Dermis microvascular lymphatic vessel endothelial cell (primary cell): ENCODE measurements around the gene CEP63. TPM values are rescaled to one million over a fixed set of nuclear protein-coding genes. Genes with fewer than 3 reads are reported as not detected.

Source experiments
- DNase-seq, 2 donors: peaks; one replicate each; pipeline versions ENCODE4 v3.0.0 to v3.0.0-alpha.2; 2010; ENCODE audit warnings: low read depth in 2 of 2
- total RNA-seq: library from RNA; depleted of rRNA; stranded (reverse); fragments of >200 nt; gene quantifications from 2 replicates; pipeline ENCODE4 v1.2.1, GENCODE V29; 2014

The CEP63 gene
- 9.2 and 12.2 TPM in 2 replicates for total RNA-seq

GRCh38 chr3:134485718-134486576 lies at the start of gene CEP63, which contains the start of gene ANAPC13:
TSS of gene CEP63 (plus strand) at chr3:134486057. CDS start at chr3:134495321, 9,264 bp downstream.
TSS of gene ANAPC13 (minus strand) at chr3:134485985. CDS start at chr3:134482904, 3,081 bp downstream.
- peak; percentile 99 for DNase-seq

- DNase-seq, result no peak
Measured at GRCh38 chr3:134437211-134437752, 48.6 kb upstream of the CEP63 start.

GRCh38 chr3:134441321-134441720 lies 44.5 kb upstream of the CEP63 start:
- DNase-seq, result no peak

- no peak for DNase-seq
Measured at GRCh38 chr3:134441821-134442220, 44.0 kb upstream of the CEP63 start.

GRCh38 chr3:134445095-134445494 lies 40.8 kb upstream of the CEP63 start:
- DNase-seq, result no peak

- peak; percentile 36 to 90 for DNase-seq
Measured at GRCh38 chr3:134445636-134446035, 40.2 kb upstream of the CEP63 start.

GRCh38 chr3:134446800-134447199 lies 39.1 kb upstream of the CEP63 start:
- DNase-seq, result peak in 1 of 2 donors; percentile 37

- peak in 1 of 2 donors; percentile 47 for DNase-seq
Measured at GRCh38 chr3:134447351-134447750, 38.5 kb upstream of the CEP63 start.

GRCh38 chr3:134448664-134449063 lies 37.2 kb upstream of the CEP63 start:
- no peak for DNase-seq

GRCh38 chr3:134449277-134449676 lies 36.6 kb upstream of the CEP63 start:
- DNase-seq, result peak; percentile 45 to 65

GRCh38 chr3:134449951-134450350 lies 35.9 kb upstream of the CEP63 start:
- DNase-seq, result peak in 1 of 2 donors; percentile 28

GRCh38 chr3:134453631-134454030 lies 32.2 kb upstream of the CEP63 start:
- peak in 1 of 2 donors; percentile 36 for DNase-seq

- DNase-seq, result no peak
Measured at GRCh38 chr3:134457376-134458074, 28.3 kb upstream of the CEP63 start.

- no peak for DNase-seq
Measured at GRCh38 chr3:134458406-134458945, 27.4 kb upstream of the CEP63 start.

- no peak for DNase-seq
Measured at GRCh38 chr3:134459562-134459961, 26.3 kb upstream of the CEP63 start.

GRCh38 chr3:134460965-134461364 lies 24.9 kb upstream of the CEP63 start:
- no peak for DNase-seq

GRCh38 chr3:134462331-134462941 lies 23.4 kb upstream of the CEP63 start:
- DNase-seq, result no peak

- DNase-seq, result no peak
Measured at GRCh38 chr3:134463676-134464063, 22.2 kb upstream of the CEP63 start.

- no peak for DNase-seq
Measured at GRCh38 chr3:134464064-134464688, 21.7 kb upstream of the CEP63 start.

GRCh38 chr3:134464689-134465365 lies 21.0 kb upstream of the CEP63 start:
- DNase-seq, result no peak
